Skin epidermis (tissue), 12 donors: Measurements from ENCODE around the gene GLIPR2.
A peak's percentile ranks its signal among the peaks of the same experiment; 100 is the strongest.
"Not testable (repeated sequence)": the region's sequence is repeated elsewhere in the genome, so short reads cannot be mapped to it uniquely, and the experiment has no call there.

ENCODE experiments used
- H3K27ac ChIP-seq, 21 experiments: fragments of 200-600 bp; sonication (generic) in 11 of 21; one replicate each; pipeline ENCODE4 v1.5.0; 2020; ENCODE audit warnings: mild to moderate bottlenecking in 3 of 21, inconsistent platforms in 2 of 21, moderate library complexity in 2 of 21
- H3K4me3 ChIP-seq, 7 experiments: fragments of 200-600 bp; sonication (generic) in 2 of 7; one replicate each; pipeline ENCODE4 v1.5.0; 2020; ENCODE audit warnings: inconsistent platforms in 2 of 7, mild to moderate bottlenecking in 2 of 7, moderate library complexity in 1 of 7

The GLIPR2 gene

GRCh38 chr9:36175209-36175608 is 38.7 kb downstream of the GLIPR2 start:
- H3K4me3 ChIP-seq, H3K27ac ChIP-seq: not testable (repeated sequence)

DNA sequence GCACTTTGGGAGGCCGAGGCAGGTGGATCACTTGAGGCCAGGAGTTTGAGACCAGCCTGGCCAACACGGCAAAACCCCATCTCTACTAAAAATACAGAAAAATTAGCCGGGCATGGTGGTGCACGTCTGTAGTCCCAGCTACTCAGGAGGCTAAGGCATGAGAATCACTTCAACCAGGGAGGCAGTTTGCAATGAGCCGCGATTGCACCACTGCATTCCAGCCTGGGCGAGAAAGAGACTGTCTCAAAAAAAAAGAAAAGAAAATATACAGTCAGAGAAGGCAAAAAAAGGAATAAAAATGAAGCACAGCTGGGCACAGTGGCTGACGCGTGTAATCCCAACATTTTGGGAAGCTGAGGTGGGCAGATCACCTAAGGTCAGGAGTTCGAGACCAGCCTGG is 40.0 kb downstream of the GLIPR2 start:
- not testable (repeated sequence) for H3K27ac ChIP-seq, H3K4me3 ChIP-seq

DNA sequence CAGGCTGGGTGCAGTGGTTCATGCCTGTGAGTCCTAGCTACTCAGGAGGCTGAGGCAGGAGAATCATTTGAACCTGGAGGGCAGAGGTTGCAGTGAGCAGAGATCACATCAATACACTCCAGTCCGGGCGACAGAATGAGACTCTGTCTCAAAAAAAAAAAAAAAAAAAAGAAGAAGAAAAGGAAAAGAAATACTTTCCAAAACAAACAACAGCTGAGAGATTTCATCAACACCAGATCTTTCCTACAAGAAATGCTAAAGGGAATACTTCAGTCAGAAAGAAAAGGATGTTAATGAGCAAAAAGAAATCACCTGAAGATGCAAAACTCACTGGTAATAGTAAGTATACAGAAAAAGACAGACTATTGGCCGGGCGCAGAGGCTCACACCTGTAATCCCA is 41.0 kb downstream of the GLIPR2 start:
- H3K27ac ChIP-seq: no peak overlapping the region
- no peak overlapping the region for H3K4me3 ChIP-seq

GRCh38 chr9:36180243-36180642 is 43.7 kb downstream of the GLIPR2 start:
- not testable (repeated sequence) for H3K27ac ChIP-seq, H3K4me3 ChIP-seq

DNA sequence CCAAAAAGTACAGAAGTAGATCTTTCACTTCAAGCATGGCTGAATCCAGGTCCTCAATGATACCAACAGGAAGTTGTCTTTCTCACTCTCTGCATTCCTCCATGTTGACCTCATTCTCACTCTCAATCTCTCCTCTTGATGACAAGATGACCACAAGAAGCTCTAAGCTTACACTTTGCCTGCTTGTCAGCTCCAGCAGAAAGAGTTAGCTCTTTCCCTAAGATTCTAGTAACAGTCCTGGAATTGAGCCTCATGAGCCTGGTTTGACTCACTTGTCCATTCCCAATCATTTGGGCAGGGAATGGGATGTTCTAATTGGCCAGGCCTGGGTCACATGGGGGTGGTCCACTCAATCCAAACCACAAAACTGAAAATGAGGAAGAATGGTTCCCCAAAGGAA is 50.9 kb downstream of the GLIPR2 start:
- no peak overlapping the region for H3K27ac ChIP-seq
- no peak overlapping the region for H3K4me3 ChIP-seq

DNA sequence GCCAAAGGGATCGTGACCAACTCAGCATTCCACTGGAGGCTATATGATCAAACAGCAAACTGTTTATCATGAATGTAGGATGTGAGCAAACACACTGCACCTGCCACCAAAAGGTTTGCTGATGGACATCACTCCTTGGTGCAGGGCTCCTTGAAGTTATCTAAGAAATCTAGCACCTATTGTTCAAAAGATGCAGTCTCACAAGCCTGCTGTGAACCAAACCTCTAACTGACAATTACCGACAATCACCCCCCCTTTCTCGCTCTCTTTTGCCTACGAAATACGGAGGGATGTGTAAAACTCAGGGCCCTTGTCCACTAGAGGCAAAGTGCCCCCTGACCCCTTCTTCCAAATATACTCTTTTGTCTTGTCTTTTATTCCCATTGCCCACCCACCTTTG is 51.7 kb downstream of the GLIPR2 start:
- Histone ChIP-seq H3K4me3 (no peak overlapping the region), H3K27ac (no peak overlapping the region)

DNA sequence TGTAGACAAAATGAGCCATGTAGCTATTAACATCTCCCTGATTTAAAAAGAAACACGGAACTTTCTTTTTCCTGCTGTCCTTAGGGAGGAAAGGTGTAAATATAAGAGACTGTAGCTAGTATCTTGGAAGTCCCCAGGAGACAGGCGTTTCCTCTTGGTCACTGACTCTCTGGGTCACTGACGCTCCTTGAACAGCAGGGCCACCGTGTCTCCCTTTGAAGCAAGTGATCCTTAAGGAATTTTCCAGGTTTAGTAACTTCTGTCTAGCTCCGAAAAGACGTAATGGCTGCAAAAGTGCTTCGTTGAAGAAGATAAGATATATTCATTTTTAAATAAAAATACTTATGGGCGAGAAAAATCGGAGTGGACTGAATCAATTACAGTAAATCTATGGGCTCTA is 53.4 kb downstream of the GLIPR2 start:
- H3K4me3 ChIP-seq: peak overlapping the region; percentile 76 to 97 (median 89)

DNA sequence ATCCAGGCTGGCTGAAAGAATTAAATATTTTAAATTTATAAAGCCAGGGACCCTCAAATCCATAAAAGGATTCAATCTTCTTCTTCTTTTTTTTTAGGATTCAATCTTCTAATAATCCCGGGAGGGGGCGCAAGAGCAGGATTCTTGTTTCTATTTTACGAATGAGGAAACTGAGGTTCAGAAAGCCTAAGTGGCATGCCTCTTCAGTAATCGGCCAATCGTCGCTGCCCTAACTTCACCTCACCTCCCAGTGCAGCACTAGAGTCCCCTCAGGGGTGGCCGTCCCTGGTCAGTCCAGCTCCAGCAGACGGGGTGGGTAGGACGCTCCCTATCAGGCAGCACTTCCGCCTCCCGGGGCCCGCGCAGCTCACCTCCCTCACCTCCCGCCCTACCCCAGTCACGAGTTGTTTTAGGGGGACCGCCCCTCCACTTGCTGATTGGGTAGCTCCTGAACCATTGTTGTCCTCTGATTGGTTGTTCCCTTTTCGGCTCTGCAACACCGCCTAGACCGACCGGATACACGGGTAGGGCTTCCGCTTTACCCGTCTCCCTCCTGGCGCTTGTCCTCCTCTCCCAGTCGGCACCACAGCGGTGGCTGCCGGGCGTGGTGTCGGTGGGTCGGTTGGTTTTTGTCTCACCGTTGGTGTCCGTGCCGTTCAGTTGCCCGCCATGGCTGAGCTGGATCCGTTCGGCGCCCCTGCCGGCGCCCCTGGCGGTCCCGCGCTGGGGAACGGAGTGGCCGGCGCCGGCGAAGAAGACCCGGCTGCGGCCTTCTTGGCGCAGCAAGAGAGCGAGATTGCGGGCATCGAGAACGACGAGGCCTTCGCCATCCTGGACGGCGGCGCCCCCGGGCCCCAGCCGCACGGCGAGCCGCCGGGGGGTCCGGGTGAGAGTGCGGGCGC is 54.1 kb downstream of the GLIPR2 start, which contains the start of gene CLTA:
Gene CLTA (plus strand): TSS at position 534 of the 902 bp plus-strand sequence. CDS start 136 bp downstream, at position 670.
- H3K4me3 ChIP-seq: peak within 1 kb of the TSS; percentile 76 to 97 (median 89)
- peak within 1 kb of the TSS; percentile 91 to 99 (median 93) for H3K27ac ChIP-seq

More for the DNA sequence above, 53.4 kb downstream of the GLIPR2 start:
- H3K27ac ChIP-seq: peak overlapping the region in 20 of 21 experiments; percentile 87 to 99 (median 93)

GRCh38 chr9:36191290-36191645 is 54.7 kb downstream of the GLIPR2 start:
- H3K4me3 ChIP-seq: peak overlapping the region; percentile 76 to 97 (median 89)
- peak overlapping the region; percentile 91 to 99 (median 93) for H3K27ac ChIP-seq

DNA sequence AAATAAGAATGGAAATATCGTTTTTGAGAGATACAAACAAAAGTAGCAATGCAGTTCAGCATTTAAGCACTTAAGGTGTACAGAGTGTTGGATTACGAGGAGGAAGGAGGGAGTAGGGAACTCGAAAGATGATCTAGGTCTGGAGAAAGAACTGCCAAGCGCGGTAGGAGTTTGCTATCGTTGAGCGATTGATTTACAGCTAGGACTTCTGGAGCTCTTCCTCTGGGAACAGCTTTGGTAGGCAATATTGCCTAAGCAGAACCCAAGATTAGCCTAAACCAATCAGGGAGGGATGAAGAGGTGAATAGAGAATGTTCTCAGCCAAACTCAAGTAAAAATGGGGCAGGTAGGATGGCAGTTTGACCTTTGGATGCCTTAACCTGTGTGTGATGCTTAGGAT is 55.2 kb downstream of the GLIPR2 start:
- peak overlapping the region; percentile 91 to 99 (median 93) for H3K27ac ChIP-seq
- H3K4me3 ChIP-seq: peak overlapping the region; percentile 76 to 97 (median 89)

DNA sequence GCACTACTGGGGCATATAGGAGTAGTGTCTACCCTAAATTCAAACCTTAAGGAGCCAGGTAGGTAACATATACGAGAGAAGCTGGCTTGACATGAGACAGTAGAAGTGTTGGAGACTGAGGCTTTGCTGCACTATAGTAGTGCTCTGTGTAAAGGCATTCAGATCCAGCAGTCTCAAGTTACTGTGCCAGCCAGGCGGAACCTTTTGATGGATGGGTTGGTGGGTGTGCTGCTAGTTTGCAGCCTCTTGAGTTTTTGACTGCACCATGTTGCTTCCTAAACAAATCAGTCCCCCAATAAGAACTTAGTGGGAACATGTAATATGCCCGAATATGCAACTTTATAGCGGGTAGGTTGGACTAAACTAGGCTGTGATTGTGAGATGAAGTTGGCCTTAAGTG is 55.7 kb downstream of the GLIPR2 start:
- peak overlapping the region in 9 of 21 experiments; percentile 91 to 99 (median 92) for H3K27ac ChIP-seq
- peak overlapping the region; percentile 76 to 97 (median 89) for H3K4me3 ChIP-seq

DNA sequence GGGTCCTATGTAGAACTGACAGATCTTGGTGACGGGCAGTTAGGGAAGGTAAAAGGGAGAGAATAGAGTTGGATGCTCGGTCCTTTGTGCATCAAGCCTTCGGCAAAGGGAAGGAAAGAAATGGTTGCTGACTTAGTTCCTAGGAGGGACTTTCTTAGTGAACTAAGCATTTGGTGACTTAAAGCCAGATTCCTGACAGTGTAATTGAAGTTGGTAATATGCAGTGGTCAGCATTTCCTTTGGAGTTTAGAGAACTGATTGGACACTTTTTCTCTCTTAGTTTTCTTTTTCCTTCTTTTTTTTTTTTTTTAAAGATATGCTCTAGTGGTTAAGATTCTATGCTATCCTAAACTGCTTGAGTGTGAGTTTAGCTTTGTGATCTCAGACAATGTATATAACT is 56.5 kb downstream of the GLIPR2 start:
- Histone ChIP-seq H3K4me3 (peak overlapping the region in 2 of 7 experiments; percentile 85 to 90), H3K27ac (peak overlapping the region in 4 of 21 experiments; percentile 2 to 34 (median 14))

DNA sequence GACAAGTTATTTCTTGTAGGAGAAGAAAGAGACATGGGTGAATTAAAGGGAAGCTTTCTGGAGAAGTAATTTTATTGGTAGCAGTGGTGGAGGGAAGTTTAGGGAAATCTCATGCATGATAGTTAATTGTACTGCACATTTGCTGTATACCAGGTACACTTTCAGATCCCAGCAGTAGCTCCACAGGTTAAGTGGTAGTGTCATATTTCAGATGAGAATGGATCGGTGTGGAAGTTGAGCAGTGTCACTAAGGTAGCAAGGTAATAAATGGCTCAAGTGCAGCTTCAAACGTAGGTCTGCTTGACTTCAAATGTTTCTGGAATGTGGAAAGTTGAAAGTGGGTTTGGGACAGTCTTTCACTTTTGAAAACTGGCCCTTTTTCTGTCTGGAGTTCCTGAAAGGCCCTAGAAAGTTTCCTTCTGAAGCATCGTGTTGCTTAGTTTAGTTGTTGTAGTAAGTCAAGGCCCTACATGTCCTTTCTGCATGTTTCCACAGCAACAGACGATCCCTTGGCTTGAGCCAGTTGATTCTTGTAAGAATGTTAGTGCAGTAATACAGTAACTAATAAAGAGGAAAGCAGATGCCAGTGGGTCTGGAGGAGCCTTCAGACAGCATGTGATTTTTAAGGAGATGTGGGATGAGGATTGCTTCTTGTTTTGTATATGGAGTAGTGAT is 57.9 kb downstream of the GLIPR2 start:
- H3K27ac ChIP-seq: peak overlapping the region in 5 of 21 experiments; percentile 7 to 57 (median 30)
- no peak overlapping the region for H3K4me3 ChIP-seq

DNA sequence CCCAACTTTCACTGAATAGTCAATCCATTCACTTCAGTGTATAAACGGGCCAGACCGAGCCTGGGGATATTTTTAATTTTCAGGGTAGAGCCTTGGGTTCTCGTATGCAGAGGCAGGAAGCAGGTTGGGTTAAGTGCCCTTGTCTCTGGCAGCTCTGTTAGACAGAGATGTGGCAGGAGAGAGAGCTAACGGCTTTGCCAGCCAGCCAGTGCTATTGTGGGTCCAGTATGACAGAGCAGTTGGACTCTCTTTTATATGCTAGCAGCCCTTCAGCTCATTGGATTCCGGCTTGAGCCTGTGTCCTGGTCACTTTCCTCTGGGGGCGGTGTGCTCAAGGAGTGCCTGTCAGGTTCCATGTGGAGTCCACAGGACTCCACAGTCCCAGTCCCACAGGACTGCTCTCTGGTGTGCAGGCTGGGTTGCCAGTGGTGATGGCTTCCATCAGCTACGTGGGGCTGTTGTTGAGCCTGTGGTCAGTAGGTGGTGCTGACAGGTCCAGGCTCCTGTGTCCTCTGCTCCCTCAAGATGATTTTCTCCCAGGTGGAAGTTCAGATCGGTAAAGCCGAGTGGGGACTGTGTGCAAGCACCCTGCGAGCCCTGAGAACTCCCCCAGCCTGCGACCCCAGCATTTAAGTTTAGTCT is 68.5 kb downstream of the GLIPR2 start:
- Histone ChIP-seq H3K27ac (no peak overlapping the region), H3K4me3 (no peak overlapping the region)

- Histone ChIP-seq H3K27ac (peak overlapping the region in 7 of 21 experiments; percentile 10 to 76 (median 53)), H3K4me3 (no peak overlapping the region)
Measured at GRCh38 chr9:36207016-36207415, 70.5 kb downstream of the GLIPR2 start.

DNA sequence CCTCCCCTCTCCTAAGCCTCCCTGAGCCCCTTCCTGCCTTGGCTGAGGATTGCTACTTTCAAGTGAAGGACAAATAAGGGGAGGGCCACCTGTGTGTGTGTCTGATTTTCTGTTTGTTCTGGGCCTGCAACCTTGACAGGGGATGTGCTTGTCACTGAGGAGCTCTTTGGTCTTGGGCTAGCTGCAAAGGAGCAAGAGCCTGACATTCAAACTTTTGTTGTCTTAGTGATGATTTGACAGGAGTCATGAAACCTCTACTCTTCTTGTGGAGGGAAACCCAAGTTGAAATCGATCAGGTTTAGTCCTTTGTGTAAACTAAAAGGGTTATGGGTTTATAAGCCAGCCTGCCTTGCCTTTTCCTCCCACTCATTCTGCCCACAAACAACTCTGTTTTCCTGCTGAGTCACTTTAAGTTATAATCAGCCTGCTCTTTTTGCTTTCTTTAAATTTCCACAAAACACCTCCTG is 71.0 kb downstream of the GLIPR2 start:
- H3K4me3 ChIP-seq: no peak overlapping the region
- H3K27ac ChIP-seq: peak overlapping the region in 8 of 21 experiments; percentile 10 to 76 (median 45)

DNA sequence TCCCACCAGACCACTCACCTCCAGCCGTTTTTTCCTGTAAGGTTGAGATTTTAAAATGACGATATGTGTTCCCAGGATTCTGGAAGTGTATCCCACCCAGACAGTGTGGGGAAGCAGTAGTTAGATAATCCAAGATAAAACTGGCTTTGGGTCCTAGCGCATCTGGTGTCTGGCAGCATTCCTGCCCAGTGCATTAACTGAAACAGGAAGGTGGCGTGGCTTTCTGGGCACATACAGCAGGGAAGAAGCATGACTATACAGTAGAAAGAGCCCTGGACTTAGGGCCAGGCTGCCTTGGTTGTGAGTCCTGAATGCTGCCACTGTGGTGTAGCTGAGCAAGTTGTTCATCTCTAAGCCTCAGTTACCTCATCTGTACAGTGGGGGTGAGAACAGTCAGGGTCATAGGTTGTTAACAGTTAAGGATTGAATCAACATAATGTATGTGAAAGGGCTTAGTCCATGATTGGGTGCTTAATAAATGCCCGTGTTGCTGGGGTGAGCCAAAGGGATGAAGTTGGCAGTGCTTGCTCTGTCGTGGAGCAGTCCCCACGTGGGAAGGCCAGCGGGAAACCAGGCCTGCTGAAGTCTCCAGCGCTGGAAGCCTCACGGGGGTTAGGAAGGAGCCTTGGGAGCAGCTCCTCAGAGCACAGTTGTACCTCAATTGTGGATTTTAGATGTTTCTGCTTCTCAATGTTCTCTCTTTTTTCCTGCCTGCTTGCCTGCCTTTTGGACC is 72.2 kb downstream of the GLIPR2 start:
- Histone ChIP-seq H3K27ac (peak overlapping the region in 5 of 21 experiments; percentile 14 to 72 (median 52)), H3K4me3 (no peak overlapping the region)

DNA sequence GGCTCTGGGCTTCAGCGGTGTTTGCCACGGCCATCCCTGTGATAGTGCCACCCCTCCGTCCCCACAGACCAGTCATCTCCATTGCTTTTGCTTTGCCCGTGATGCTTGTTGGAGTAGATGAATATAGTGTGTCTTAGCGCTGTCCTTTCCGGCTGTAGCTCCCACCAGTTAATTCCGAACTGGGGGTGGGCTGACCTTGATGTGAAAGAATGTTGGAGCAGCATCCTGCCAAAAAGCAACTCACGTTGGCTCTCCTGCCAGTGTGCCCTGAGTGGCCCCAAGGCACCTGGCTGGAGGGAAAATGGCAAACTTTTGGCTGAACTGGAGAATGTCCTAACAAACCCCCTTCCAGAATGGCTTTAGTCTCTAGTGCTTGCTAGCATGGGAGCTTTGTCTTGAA is 74.2 kb downstream of the GLIPR2 start:
- Histone ChIP-seq H3K4me3 (no peak overlapping the region), H3K27ac (peak overlapping the region in 4 of 21 experiments; percentile 0 to 43 (median 14))

- Histone ChIP-seq H3K27ac (peak overlapping the region in 3 of 21 experiments; percentile 0 to 43 (median 5)), H3K4me3 (no peak overlapping the region)
Measured at GRCh38 chr9:36211510-36211909, 75.0 kb downstream of the GLIPR2 start.
